ENCODE data around the gene FGF19. TPM values are rescaled to one million over a fixed set of nuclear protein-coding genes. Genes with fewer than 3 reads are reported as not detected.
A peak's percentile ranks its signal among the peaks of the same experiment; 100 is the strongest.

The FGF19 gene, protein sequence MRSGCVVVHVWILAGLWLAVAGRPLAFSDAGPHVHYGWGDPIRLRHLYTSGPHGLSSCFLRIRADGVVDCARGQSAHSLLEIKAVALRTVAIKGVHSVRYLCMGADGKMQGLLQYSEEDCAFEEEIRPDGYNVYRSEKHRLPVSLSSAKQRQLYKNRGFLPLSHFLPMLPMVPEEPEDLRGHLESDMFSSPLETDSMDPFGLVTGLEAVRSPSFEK
- total RNA-seq, result not detected in 2 replicates

DNA sequence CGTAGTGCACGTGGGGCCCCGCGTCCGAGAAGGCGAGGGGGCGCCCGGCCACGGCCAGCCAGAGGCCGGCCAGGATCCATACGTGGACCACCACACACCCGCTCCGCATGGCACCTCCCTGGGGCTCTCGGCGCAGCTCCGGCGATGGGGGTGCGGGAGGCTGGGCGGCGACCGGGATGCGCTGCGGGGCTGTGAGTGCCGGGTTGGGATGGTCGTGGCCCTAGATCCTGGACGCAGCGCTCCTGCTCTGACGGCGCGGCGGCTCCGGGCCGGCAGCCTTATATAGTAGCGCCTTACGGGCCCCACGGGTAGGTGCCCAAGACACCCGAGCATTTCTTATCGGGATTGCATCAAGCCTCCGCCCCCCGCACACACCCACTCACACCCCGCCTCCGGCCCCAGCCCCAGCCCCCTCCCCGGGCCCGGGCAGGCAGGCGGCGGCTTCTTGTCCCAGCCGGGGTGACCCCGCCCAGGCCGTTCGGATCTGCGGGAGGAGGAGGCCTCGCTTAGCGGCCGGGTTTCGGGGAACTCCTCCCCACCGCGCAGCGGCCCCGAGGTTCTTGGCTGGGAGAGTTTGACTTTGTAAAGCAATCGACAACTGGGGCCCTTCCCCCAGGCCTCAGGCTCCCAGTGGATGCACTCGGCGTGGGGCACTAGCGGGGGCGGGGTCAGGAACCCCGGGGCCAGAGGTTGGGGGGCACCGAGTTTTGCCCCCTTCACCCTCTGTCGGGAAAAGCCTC lies at the start of gene FGF19:
TSS of gene FGF19 (minus strand) at position 255 of the 740 bp plus-strand sequence. CDS start at position 109, 146 bp downstream.
- DNase-seq, result no peak

DNA sequence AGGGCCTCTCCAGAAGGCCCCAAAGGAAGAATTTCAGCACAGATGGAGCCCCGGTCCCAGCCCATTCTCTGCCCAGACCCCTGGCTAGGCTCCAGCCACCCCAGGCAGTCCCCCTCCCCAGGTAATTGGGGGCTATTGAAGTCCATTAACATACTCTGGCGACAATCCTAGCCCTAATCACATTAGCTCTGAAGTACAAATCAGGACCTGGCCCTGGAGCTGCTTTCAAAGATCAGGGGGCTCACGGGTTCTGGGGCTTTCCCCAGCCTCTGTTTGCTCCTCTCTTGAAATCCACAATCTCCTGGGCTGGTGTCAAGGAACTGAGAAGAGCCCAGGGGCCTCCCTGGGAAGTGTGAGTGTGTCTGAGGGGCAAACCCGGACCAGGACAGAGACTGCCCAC lies 49.1 kb upstream of the FGF19 start:
- no peak for DNase-seq

DNA sequence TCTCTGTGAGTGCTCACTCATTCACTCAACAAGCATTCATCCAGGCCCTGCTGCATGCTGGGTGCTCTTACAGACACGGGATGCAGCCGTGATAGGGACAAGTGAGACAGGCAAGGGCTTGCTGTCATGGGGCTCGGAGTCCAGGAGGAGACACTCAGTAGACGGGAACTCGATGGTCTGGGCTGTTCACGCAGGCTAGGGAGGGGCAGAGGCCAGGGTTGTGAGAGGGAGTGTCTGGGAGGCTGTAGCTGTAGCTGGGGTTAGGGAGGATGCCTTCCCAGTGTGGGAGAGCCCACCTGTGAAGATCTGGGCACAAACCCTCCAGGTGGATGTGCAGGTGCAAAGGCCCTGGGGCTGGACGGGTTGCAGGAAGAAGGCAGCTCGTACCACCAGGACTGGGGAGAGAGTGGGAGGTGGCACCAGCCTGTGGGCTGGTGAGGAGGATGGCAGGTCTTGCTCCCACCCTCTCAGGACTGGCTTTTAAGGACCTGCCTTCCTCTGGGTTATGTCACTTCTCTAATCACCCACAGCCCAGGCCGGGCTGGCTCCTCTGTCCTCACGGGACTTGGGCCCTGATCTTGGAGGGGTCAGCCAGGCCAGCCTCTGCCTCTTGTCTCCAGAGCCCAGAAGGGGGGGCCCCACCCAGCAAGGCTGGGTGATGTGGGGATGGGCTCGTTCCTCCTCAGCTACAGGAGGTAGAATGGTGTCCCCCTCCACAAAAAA lies 47.2 kb upstream of the FGF19 start:
- DNase-seq, result no peak

DNA sequence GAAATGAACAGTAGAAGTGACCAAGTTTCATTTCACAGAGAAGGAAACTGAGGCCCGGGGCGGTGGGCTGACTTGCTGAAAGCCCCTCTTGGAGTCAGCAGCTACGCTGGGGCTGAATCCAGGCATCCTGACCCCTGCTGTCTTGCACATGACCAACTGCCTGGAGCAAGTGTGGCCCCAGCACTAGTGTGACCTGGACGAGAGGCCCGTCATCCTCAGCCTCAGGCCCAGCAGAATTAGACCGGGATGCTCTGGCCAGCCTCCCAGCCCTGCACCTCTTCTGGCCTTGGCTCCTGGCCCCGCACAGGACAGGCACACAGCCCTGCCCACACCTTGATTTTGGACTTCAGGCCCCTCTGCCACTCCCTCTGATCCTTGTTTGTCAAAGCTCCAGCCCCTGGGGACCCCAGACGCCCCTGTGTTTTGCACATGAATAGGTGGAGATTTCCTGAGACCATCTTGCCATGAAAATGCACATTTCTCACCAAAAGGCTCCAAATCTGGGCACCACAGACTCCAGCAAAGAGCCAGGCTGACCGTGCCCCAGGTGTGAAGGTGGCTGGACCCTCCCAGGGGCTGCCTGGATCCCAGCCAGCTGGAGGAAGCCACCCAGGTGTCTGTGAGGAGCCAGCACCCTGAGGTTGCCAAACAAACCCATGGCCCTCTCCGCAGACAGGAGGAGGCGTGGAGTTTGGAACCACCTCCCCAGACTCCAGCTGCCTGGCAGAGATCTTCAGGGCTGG lies 46.5 kb upstream of the FGF19 start:
- DNase-seq, result no peak

DNA sequence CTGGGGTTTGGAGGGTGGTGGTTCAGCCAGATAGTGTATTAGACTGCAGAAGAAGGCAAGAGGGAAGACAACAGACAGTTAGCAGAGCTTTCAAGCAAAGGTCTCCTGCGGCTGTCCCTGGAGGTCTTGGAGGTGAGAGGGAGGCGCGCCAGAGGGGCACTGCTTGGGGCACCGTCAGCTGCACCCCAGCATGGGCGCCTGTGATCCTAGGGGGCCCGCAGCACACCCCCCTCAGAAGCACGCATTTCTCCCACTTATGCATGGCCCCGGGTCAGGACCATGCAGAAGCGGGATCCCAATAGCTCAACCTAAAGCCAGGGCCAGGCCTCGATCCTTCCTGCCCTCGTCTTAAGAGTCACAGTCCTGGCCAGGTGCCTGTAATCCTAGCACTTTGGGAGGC lies 44.8 kb upstream of the FGF19 start:
- no peak for DNase-seq

DNA sequence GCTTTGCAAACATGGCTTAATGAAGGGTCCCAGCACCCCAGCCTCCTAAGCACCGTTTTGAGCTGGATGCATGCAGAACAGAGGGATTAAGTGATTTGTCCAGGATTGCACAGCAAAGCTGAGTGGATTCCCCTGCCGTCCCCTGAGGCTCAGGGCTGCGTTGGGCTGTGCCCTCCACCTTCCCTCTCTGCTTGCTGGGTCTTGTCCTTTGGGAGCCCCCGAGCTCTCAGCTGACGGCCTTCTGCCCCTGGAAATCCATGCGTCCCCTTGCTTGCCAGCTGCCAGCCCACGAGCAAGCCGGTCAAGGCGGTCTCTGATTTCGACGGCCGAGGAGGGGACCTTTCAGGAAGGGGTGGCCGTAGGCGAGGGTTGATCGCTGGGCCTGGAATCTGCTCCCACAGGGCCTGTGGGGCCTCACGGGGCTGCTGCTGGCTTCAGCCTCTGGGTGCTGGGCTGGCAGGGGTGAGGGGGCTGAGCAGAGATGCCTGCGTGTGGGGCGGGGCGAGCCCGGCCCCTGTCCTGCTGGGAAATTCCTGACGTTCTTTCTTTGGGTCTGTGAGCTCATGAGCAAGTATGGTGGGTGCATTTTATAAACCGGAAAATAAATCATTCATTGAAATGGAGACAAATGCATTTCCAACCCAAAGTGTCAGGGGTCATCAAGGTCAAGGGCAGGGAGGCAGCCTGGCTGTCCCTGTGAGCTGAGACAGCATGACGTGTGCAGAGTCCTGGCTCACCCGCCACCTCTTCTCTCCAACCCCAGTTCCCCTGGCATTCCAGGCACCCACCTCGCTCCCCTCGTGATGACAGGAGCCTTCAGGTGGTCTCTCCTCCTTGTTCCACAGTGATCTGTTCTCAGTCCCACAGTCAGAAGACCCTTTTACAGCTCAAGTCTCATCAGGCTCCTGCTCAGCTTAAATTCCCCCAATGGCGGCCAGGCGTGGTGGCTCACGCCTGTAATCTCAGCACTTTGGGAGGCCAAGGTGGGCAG lies 43.2 kb upstream of the FGF19 start:
- no peak for DNase-seq

DNA sequence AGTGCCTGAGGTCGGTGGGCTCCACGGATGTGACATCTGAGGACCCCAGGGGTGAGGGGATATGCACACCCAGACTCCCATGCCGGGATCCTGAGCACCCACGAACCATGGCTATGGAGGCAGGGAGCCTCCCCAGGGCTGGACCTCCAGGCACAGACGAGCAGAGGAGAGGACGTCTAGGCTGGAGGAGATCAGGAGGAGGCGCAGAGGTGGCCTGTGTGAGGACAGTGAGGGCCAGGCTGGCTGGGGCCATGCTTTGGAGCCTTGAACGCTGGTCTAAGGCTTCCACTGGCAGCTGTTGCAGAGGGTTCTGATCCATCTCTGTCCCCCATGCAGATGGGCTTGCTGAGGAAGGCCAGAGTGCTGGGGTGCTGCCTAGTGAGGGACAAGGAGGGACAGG lies 42.3 kb upstream of the FGF19 start:
- DNase-seq, result no peak

DNA sequence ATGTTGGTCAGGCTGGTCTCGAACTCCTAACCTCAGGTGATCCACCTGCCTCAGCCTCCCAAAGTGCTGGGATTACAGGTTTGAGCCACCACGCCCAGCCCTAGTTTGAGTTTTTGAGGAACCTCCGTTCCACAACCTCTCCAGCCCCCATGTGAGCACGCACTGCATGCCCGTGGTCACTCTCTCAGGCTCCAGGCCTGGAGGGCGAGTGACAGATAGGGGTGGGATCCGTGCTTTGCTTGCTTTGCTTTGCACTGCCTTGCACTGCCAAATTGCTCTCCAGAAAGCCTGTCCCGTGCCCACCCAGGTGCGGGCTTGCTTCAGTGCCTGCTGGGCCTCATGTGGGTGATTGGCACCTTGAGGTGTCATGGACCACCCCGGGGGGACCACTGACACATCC lies 41.4 kb upstream of the FGF19 start:
- DNase-seq, result no peak

DNA sequence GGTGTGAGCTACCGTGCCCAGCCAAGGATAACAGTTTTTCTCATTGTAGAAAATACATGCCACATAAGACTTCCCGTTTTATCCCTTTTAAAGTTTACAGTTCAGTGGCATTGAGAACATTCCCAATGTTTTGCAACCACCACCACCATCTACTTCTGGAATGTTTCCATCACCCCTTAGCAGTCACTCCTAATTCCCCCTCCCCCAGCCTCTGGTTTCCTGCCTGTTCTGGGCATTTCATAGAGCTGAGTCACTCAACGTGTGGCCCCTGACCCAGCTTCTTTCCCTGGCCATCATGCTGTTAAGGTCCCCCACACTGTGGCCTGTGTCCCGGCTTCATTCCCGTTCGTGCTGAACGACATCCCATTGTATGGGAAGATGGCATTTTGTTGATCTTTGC lies 40.6 kb upstream of the FGF19 start:
- peak; percentile 47 for DNase-seq

DNA sequence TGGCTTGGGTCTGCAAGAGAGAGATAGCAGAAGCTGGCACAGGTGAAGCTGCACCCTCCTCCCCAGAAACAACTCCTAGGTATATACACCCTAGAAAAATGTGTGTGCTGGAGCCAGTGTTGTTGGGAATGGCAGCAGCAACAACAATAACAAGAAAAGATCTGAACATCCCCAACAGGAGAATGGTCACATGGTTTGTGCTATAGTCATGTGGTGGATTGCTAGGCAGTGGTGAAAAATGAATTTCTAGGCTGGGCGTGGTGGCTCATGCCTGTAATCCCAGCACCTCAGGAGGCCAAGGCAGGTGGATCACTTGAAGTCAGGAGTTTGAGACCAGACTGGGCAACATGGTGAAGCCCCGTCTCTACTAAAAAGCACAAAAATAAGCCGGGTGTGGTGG lies 31.0 kb upstream of the FGF19 start:
- DNase-seq, result no peak

DNA sequence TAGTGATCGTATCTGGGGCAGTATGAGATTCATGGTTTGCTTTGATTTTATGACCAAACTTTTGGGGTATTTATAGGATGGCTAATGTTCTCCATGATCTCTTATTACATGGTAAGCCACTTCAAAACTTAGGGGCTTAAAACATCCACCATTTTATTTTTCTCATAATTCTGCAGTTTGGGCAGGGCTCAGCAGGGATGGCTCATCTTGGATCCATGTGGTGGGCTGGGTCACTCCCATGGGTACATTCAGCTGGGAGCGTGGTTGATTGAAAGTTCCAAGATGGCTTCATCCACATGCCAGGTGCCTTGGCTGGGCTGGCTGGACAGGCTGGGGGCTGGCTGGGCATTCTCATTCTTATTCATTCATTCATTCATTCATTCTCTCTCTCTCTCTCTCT lies 30.5 kb upstream of the FGF19 start:
- no peak for DNase-seq

DNA sequence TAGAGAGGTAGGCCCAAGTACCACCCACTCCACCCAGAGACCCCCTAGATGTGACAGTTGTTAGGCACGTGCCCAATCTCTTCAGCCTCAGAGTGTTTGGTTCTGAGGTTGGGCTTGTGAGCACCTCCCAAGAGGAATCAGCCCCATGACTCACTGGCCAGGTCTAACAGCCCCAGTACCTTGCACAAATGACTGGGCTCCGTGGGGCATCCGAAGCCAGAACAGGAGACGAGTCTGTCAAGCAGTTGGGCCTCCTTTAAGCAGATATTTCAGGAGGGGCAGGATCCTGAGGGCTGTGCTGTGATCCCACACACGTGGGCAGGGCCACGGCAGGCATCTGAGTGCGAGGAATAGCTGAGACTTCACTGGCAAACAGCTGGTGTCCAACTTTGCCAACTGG lies 29.1 kb upstream of the FGF19 start:
- no peak for DNase-seq

DNA sequence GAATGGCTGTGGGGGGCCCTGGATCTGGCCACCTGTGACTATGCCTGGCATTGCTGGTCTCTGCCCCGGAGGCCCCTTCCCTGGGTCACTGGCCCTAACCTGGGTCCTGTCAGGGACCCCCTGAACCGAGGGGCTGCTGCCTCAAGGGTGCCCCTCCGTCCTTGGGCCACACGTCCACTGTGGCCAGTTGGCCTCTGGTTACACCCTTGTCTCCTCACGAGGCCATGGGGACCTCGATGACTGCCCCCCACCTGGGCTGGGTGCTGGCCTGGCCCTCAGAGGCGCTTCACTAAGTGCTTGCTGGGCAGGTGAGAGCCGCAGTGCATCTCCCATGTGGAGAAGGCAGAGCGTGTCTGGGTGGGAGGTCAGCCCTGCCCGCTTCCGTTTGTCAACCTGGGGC lies 27.3 kb upstream of the FGF19 start:
- no peak for DNase-seq

DNA sequence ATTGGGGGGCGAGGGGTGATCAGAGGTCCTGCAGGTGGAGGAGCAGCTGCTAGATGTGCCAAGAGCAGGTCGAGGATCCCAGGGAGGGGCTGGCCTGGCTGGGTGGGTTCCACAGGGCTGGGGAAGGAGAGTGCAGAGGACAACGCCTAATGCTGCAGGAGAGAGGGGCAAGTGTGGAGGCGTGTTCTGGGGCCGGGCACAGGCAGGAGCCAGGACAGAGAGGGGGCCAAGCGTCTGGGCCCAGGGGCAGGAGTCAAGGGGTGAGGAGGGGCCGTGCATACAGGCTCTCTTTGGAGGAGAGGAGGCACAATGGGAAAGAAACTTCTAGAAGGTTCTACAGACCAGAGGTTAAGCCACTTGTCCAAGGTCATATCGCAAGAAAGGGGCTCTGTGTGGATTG lies 26.7 kb upstream of the FGF19 start:
- no peak for DNase-seq

DNA sequence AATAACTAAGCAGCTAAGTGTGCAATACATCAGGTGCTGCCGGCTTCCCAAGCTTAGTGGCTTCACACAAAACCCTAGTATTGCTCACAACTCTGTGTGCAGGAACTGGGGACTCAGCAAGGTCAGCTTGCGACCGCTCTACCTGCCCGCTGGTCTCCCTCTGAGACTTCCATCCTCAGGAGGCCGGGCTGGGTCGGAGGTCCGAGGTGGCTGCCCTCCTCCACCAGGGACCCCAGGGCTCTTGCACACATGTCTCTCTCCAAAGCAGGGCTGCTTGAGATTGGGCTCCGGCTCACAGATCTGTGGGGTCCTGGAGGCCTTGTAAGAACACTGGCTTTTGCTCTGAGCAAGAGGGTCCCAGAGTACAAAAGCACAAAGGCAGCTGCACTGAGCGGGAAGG lies 25.4 kb upstream of the FGF19 start:
- no peak for DNase-seq

DNA sequence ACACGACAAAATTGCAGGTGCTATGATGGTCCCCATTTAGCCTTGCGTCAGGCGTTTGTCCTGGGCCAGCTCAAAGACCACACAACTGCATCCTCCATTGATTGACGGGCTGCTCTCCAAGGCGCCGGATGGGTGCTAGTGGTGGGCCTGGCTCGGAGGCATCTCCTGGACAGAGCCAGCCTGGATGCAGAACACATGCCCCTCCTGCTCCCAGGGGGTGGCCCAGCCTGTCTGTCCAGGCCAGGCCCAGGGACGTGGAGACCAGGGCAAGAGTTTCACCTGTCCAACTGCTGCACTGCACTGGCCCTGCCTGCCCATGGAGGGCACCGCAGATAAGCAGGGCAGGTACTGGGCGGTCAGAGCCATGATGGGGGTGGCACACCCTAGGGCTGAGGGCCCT lies 23.4 kb upstream of the FGF19 start:
- no peak for DNase-seq

DNA sequence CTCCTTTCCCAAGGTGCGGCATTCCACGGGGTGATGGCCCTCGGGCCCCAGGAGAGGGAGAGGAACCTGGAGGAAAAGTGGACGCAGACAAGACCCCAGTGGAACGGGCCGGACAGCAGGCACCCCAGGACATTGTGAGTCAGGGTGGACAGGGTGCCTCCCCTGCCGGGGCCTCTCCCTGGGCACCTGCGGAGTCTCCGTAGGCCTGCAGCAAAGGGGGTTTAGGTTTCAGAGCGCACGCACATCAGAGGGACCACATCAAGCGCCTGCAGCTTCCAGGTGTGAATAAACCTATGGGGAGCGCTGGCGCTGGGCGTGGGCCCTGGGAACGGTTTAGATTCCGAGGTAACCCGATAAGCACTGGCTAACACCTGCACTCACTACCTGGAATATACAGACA lies 22.7 kb upstream of the FGF19 start:
- no peak for DNase-seq

DNA sequence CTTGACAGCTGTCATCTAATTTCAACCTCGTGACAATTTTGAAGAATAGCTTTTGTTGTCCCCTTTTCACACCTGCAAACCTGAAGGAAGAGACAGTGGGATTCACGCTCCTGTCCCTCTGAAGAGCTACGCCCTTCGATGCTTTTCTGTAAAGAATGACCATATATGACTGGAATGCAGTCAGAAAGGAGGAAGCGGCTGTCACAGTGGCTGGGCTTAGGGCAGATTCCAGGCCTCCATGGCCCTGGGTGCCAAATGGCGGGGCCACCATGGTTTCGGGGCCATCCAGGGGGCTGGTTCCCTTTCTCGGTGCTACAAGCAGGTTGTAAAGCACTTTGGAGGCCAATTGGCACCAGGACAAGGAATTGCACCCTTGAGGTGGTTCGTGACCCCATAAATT lies 22.2 kb upstream of the FGF19 start:
- DNase-seq, result no peak

DNA sequence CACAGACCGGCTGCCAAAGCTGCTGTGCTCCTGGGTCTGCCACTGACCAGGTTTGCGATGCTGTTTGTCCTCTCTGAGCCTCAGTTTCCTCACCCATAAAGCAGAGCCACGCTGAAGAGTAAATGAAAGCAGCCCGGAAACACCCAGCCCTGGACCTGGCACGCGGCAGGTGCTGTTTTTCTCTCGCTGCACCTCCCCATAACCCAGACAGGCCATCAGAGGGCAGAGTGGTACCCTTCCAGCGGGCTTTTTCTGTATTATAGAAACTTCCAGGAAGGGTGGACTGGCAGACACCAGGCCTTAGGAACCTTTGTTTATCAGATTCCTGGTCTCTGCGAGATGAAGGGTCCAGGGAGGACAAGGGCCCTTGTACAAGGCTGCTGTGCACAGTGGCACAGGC lies 17.9 kb upstream of the FGF19 start:
- DNase-seq, result no peak

DNA sequence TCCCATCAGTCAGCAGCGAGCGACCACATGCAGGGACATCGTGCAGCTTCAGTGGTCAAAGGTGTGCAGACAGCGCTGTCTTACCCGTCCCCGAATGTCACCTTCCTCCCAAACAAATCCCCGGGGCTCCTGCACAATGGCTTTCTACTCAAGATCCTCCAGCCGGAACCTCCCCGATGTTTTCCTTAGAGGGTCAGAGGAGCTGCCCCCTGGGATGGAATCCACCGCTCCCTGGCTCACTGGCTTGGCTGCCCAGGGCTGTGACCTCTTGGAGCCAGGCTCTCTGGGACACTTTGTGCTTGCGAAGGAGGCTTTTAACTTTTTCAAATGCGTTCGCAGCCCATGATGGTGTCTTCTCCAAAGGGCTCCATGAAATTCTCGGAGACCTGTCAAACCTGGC lies 17.3 kb upstream of the FGF19 start:
- DNase-seq, result no peak

DNA sequence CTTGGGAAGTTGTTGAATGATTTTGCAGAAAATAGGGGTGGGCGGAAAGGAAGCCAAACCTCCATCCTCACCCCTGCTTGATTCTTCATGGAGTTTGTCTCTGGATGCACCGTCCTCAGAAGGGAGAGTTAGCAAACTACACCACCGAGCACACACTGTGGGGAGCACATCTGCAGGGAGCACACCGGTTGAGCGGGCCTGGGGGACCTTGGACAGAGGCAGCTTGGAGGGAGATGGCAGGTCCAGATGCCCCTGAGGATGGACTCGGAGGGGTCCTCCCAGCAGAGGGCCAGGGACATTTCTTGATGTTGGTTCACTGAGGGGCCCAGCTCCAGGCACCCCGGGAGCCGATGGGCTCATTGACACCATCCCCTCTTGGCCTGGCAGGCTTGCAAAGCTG lies 15.1 kb upstream of the FGF19 start:
- DNase-seq, result no peak

DNA sequence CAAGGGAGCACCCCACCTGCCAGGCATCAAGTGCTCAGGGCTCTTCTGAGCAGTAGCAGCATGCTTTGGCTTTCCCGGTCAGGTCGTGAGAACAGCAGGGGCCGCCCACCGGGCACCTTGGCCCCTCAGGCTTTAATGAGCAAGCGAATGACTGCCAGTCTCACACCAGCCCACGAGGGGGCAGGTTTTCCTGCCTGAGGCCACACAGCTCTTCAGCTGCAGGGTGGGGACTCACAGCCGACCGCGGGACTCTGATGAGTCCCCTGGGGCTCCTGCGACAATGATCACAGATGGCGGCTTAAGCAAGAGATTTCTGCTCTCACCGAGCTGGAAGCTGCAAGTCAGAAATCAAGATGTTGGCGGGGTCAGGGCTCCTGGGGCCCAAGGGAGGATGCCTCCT lies 14.3 kb upstream of the FGF19 start:
- DNase-seq, result peak; percentile 54

Data from dermis blood vessel endothelial cell (primary cell).